Adipose tissue (tissue), 3 donors: ENCODE measurements around the gene EFHD2. TPM values are rescaled to one million over a fixed set of nuclear protein-coding genes. Genes with fewer than 3 reads are reported as not detected.
"Not testable (repeated sequence)": the region's sequence is repeated elsewhere in the genome, so short reads cannot be mapped to it uniquely, and the experiment has no call there.

Experiments
- H3K27ac ChIP-seq: one replicate; pipeline ENCODE4 v1.5.1; 2013; ENCODE audit warnings: low read depth, low read length
- WGBS, 3 donors: extraction: QIAGEN DNeasy Blood & Tissue Kit; methylation state at CpG; one replicate each; pipeline ENCODE4 v1.1.7; 2013; 5-methylcytosine and 5-hydroxymethylcytosine counted together
- polyA plus RNA-seq, 3 donors: library from polyadenylated mRNA; stranded (reverse); fragments of 200-250 nt; gene quantifications; one replicate each; pipeline ENCODE4 v1.2.3, GENCODE V29; 2013
- donor health status: healthy with polysubstance abuse.
- donor health status: Bipolar disorder and iron deficiency.
- donor health status: healthy.

The EFHD2 gene, protein sequence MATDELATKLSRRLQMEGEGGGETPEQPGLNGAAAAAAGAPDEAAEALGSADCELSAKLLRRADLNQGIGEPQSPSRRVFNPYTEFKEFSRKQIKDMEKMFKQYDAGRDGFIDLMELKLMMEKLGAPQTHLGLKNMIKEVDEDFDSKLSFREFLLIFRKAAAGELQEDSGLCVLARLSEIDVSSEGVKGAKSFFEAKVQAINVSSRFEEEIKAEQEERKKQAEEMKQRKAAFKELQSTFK
- polyA plus RNA-seq, result 10 to 100 TPM; 44.4 to 58.0 (median 45.1) TPM

DNA sequence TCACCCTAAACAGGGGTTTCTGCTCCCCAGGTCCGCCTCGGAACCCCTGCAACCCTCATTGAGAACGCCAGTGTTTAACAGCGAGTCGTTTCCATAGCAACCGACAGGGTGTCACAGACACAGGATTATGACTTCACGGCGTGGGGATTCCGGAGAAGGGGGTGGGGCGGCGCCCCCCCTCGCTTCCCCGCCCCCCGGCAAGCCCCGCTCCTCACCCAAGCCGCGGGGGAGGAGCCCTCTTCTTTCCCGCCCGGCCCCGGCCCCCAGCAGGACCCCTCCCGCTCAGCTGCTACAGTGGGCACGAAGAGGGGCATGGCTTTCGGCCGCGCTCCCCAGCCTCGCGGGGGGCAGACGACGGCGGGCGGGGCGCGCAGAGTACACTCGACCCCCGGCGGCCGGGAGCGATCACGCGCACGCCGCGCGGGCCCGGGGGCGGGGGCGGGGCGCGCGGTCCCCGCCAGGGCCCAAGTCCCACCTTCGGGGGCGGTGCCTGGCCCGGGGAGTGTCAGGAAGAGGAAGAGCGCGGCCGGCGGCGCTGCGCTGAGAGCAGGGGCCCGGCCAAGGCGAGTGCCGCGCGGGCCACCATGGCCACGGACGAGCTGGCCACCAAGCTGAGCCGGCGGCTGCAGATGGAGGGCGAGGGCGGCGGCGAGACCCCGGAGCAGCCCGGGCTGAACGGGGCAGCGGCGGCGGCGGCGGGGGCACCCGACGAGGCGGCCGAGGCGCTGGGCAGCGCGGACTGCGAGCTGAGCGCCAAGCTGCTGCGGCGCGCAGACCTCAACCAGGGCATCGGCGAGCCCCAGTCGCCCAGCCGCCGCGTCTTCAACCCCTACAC, at the start of gene EFHD2:
EFHD2 (plus strand) TSS at position 501 of the 835 bp plus-strand sequence; CDS start at position 585, 84 bp downstream.
- 1% methylated on average over 88 to 95 of the region's 99 CpGs for WGBS, 3 donors
- H3K27ac ChIP-seq, result no peak within 1 kb of the TSS

DNA sequence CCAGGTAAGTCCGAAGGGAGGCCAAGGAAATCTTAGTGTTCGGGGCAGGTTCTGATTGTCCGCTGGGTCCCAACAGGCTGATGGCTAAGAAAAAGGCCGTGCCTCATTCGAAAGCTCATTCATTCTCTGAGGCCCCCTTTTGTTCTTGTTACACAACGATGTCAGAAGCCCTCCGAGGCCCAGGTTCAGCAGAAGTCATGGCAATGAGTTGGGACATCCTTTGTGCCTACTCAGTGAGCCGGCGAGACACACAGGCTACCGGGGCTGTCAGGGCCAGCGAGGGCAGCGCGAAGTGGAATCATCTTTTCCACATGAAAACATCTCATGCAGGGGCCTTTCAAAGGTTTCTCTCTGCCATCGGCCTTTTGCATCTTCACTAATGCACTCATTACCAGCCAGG, 49.0 kb upstream of the EFHD2 start:
- 94 to 96% (median 95%) methylated on average over 14 of the region's 14 CpGs for WGBS, 3 donors
- H3K27ac ChIP-seq, result no peak overlapping the region

DNA sequence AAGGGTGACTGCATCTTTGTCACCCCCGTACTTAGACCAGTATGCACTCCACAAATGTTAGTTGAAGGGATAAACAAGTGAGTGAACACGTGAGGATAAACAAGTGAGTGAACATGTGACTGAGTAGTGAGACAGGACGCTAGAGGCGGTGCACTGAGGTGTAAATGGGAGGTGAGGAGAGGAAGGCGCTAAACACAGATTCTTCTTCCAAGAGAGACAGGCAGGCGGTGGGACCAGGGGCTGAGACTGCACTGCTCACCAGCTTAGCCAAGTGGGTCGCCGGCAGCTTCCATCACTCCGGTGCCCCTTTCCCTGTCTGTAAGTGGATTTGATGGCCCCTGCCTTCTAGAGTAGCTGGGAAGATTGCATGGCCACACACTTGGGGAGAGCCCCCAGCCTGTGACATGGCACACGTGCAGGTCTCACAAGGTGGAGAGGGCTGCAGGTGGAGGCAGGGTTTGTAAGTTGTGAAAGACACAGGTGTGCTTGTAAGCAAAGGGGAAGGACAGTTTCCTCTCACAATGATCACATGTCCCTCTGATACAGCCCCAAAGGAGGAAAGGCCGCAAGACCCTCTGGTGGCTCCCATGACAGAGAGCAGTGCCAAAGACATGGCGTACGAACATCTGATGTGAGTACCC, 47.5 kb upstream of the EFHD2 start:
- WGBS, 3 donors, result 93 to 94% (median 94%) methylated on average over 13 of the region's 13 CpGs
- no peak overlapping the region for H3K27ac ChIP-seq

DNA sequence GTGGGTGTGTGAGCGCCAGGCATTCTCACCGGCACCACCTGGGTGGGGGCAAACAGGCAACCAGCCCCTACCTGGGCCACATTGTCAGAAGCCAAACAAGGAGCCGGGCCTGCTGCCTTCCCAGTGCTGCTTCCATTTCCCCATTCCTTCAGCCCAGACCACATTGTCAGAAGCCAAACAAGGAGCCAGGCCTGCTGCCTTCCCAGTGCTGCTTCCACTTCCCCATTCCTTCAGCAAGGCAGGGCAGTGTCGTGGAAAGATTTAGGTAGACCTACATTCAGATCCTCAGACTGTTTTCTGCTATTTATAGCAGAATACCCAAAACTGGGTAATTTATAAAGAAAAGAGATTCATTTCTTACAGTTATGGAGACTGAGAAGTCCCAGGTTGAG, 47.0 kb upstream of the EFHD2 start:
- WGBS, 3 donors, result 86 to 98% (median 88%) methylated on average over 4 of the region's 4 CpGs

DNA sequence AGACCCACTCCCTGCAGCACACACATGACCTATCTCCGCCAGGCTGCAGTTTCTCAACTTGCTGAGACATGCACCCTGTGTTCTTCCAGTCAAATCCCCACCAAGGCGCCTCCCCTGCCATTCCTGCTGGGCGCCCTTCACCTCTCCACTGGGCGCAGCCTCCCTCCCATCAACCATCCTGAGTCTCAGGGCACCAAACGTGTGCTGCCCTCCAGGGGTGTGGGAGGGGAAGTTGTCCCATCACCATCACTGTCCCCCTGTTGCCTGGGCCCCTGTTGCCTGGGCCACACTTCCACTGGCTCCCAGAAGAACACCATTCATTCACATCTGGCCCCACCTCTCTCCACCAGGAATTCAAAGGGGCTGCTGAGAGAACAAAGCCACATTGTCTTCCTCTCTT, 44.9 kb upstream of the EFHD2 start:
- no peak overlapping the region for H3K27ac ChIP-seq
- 81 to 90% (median 88%) methylated on average over 5 of the region's 5 CpGs for WGBS, 3 donors

More for the DNA sequence above, 47.0 kb upstream of the EFHD2 start:
- H3K27ac ChIP-seq, result no peak overlapping the region

DNA sequence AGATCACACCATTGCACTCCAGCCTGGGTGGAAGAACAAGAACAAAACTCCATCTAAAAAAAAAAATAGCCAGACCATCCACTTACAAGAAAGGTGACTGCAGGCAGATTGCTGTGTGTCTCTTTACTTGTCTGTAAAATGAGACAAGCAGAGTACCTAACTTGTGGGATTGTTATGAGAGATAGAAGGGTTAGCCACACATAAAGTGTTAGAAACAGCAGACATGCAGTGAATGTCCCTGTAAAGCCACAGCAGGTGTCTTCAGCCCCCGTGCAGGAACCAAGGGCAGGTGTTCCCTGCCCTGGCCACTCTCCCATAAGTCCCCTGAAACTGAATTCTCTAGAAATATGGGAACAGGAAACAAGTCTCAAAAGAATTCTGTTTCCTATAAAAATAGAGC, 40.8 kb upstream of the EFHD2 start:
- no peak overlapping the region for H3K27ac ChIP-seq
- WGBS, 3 donors, result 79 to 88% (median 81%) methylated on average over 1 of the region's 1 CpG

DNA sequence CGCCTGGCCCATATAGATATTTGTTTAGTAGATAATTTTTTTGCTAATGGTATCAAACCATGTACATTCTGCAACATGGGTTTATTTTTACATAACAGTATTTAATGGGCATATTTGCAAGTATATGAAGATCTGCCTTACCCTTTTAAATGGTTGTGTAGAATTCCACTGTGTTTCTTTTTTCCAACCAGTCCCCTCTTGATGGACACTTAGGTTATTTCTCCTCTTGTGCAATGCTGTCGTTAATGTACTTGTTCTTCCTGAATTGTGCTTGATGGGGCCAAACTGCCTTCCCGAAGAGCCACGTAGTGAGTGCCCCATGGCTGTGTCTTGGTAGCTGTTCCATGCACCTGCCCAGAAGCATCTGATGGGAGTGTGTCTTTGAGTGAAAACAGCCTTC, 39.4 kb upstream of the EFHD2 start:
- H3K27ac ChIP-seq, result no peak overlapping the region
- WGBS, 3 donors, result 63 to 83% (median 64%) methylated on average over 4 of the region's 4 CpGs

DNA sequence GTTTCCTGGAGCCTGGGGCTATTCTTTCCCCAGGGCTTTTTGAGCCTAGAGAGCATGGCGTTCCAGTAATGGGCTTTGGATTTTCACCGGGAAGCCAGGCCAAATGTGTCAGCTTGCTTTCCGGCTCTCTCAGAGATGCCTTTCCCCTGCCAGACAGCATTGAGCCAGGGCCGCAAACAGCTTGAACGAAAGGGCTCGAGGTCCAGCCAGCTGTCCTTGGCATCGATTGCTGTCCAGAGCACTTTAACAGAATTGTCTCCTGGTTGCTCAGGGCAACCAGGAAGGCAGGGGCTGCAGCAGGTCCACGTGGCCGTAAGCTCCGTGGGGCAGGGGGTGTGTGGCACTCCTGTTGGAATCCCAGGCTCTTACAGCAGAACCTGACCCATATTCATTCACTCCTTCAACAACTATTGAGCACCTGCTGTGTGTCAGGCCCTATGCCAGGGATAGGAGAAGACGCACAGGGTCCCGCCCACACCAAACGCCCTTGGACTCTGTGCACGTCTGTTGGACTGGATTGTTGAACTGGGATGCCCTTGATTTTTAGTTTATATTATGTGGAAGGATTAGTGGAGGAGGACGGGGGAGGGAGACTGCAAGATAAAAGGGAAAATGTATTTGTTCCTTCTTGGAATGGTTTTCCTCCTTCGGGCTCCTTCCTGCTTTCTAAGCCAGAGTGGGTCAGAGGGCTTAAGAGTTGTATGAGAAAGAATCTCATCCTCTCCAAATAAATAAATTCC, 38.7 kb upstream of the EFHD2 start:
- 13 to 47% (median 44%) methylated on average over 16 of the region's 16 CpGs for WGBS, 3 donors
- no peak overlapping the region for H3K27ac ChIP-seq

DNA sequence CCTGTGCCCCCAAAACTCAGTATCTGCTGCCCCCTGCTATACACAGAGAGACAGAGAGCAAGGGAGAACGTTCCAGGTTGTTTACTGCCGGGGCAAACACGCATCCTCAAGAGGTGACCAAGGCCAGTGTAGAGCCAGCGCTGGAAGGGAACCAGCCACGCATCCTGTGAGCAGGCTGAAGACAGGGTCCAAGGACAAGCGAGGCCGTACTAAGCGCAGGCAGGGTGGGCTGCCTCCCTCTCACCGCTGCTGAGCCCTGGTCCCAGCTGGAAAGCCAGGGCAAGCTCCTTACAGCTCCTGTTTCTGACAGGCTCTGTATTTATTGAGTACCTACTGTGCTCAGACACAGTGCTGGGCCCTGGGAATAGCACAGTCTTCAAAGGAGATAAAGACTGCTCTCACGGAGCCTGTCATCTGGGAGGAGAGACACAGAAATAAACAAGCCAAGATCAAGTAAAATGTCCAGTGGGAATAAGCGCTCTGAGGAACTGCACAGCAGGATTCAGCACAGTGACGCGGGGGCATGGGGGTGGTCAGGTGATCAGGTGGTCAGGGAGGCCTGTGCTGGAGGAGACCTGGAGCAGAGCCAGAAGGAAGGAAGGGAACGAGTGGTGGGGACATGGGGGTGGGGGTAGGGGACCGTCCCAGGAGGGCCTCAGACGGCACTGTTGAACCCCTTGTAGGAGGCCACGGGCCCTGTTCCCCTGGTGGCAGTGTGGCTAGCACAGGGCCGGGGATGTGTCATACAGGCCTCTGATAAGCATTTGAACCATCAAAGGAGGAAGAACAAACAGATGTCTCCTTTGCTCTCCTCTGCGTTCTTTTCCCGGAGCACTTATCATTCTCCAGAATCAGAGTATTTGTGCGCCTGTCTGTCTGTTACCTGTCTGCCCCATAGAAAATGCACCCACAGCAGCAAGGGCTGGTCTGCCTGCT, 37.8 kb upstream of the EFHD2 start:
- no peak overlapping the region for H3K27ac ChIP-seq
- 54 to 63% (median 61%) methylated on average over 21 of the region's 21 CpGs for WGBS, 3 donors

DNA sequence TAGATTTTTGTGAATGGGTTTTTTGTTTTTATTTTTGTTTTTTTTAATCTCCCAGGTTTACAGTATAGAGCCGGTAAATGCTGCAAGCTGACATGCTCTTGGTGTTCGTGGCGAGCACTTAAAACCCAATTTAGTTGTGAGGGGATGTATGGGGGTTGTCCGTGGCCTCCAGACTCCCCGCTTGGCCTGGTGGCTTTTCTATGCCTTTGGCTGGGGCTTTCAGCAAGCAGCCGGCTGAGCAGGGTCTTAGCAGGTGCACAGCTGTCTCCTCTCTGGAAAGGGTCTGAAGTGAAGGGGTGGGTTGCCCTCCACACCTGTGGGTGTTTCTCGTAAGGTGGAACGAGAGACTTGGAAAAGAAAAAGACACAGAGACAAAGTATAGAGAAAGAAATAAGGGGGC, 31.0 kb upstream of the EFHD2 start:
- WGBS, 3 donors, result 90 to 93% (median 92%) methylated on average over 8 of the region's 8 CpGs

DNA sequence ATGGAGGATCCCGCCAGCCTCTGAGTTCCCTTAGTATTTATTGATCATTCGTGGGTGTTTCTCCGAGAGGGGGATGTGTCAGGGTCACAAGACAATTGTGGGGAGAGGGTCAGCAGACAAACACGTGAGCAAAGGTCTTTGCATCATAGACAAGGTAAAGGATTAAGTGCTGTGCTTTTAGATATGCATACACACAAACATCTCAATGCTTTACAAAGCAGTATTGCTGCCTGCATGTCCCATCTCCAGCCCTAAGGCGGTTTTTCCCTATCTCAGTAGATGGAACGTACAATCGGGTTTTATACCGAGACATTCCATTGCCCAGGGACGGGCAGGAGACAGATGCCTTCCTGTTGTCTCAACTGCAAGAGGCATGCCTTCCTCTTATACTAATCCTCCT, 30.5 kb upstream of the EFHD2 start:
- 54 to 70% (median 68%) methylated on average over 5 to 7 of the region's 9 CpGs for WGBS, 3 donors
- not testable (repeated sequence) for H3K27ac ChIP-seq

More for the DNA sequence above, 31.0 kb upstream of the EFHD2 start:
- no peak overlapping the region for H3K27ac ChIP-seq

DNA sequence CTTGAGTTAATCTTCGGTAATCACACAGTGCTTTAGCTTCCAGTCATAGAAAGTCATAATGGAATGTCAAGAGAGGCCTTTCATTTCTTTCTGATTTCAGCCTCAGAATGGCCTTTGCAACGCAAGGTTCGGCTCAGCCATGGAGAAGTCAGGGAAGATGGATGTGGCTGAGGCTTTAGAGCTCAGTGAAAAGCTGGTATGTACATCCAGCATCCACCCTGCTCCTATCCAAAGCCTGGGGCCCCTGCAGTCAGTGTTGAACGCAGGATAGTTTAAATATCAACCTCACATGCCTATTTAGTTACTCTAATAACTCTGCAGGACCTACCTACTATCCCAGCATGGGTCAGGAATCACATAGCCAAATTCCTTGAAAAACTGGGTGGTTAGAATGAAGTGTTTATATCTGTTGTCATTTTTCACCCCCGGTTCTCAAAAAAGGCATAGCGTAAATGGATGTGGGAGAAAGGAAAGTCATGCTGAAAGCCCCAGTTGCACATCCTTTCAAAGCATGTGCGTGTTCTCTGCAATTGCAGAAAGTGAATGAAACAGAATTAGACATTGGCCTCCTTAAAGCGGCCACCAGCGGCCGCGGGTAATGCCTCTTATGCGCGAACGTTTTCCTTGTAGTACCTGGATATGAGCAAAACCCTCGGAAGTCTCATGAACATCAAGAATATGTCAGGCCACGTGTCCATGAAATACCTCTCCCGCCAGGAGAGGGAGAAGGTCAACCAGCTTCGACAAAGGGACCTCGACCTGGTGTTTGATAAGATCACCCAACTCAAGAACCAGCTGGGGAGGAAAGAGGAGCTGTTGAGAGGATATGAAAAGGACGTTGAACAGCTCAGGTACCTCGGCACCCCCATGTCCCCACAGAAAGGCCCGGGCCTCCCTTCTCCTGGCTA, 28.8 kb upstream of the EFHD2 start:
- WGBS, 3 donors, result 79 to 94% (median 90%) methylated on average over 21 to 22 of the region's 22 CpGs
- no peak overlapping the region for H3K27ac ChIP-seq

DNA sequence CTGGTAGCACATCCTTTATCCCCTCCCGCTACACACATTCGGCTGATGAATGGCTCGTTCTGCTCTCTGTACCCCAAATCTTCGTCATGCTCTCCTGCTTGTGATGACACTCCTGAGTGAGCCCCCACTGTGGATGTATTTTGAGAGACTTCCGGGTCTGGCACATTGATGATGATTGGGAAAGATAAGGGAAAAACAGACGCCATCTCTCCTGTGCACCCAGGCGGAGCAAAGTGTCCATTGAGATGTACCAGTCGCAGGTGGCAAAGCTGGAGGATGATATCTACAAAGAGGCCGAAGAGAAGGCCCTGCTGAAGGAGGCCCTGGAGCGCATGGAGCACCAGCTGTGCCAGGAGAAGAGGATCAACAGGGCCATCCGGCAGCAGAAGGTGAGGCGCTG, 27.9 kb upstream of the EFHD2 start:
- 90 to 93% (median 93%) methylated on average over 12 of the region's 12 CpGs for WGBS, 3 donors

DNA sequence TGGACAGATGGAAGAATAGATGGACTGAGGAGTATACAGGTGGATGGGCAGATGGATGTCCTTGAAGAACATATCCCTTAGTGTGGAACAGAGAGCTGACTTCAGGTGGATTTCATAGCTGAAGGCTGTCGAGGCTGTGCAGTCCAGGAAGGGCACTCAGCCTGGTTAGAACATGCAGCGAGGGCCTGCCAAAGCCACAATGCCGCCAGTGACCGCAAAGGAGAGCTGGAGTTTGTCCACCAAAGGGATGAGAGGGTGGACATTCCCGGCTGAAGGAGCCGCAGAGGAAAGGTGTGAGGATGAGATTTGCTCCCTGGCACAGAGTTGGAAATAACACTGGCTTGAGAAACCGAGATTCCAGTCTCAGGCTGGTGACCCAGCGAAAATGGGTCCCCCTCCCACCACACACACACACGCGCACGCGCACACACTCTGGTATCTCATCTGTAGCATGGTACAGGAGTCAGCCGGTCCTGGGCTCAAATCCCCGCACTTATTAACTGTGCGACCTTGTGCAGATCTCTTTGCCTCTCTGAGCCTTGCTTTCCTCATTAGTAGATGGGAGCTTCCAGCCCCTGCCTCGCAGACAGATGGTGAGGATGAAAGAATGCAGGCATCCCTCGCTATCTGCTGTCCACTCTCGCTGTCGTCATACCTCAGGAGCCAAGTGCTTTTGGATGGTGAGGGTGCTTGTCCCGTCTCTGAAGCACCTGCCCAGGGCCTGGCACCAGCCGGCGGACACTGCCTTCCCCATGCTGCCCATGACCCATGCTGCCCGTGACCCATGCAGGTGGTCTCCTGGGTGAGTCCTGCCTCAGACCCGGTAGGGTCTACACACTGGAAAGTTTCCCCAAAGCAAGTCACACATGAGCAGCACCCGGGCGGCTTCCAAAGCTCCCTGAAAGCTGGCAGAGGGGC, 26.8 kb upstream of the EFHD2 start:
- WGBS, 3 donors, result 89 to 94% (median 93%) methylated on average over 26 of the region's 26 CpGs
- no peak overlapping the region for H3K27ac ChIP-seq

More for the DNA sequence above, 27.9 kb upstream of the EFHD2 start:
- H3K27ac ChIP-seq, result no peak overlapping the region

DNA sequence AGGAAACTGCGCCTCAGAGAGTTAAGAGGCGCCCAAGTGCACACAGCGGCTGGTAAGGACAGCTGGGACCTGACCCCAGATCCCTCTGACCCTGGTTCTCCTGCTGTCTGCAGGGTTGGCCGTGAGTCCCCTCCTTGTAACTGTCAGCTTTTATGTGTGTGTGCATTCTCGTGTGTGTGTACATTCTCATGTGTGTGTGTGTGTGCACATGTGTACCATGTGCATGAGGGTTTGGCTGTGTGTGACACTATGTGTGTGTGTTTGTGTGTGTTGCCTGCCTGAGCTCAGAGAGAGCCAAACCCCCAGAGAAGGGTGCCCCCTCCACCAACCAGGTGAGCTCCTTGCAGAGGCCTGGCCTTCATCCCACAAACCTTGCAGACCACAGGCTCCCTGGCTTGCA, 25.9 kb upstream of the EFHD2 start:
- no peak overlapping the region for H3K27ac ChIP-seq
- 90 to 97% (median 93%) methylated on average over 5 of the region's 5 CpGs for WGBS, 3 donors
